Uterus (tissue), 4 donors: ENCODE data around the gene NDUFB10. TPM values are rescaled to one million over a fixed set of nuclear protein-coding genes. Genes with fewer than 3 reads are reported as not detected.

Experiments used
- DNase-seq, 2 donors: peaks; one replicate each; pipeline ENCODE4 v3.0.0-alpha.2; 2019 to 2020
- H3K27ac ChIP-seq, 2 donors: fragments of 200-600 bp; sonication (generic); 1 replicate in 1 of 2; 2 replicates in 1 of 2; pipeline ENCODE4 v1.5.1; 2016 to 2018
- H3K27me3 ChIP-seq, 2 donors: fragments of 200-600 bp; sonication (generic); one replicate each; pipeline ENCODE4 v1.5.1; 2018 to 2019; ENCODE audit warnings: control low read depth in 1 of 2
- H3K36me3 ChIP-seq, 2 donors: fragments of 200-600 bp; sonication (generic); one replicate each; pipeline ENCODE4 v1.5.1; 2019; ENCODE audit warnings: control low read depth in 1 of 2
- H3K4me1 ChIP-seq, 2 donors: fragments of 200-600 bp; sonication (generic); one replicate each; pipeline ENCODE4 v1.5.1; 2018 to 2019; ENCODE audit warnings: control low read depth in 1 of 2
- H3K4me3 ChIP-seq, 2 donors: fragments of 200-600 bp; sonication (generic); 1 replicate in 1 of 2; 2 replicates in 1 of 2; pipeline ENCODE4 v1.5.1; 2018 to 2019; ENCODE audit warnings: mild to moderate bottlenecking in 1 of 2
- H3K9me3 ChIP-seq, 2 donors: fragments of 200-600 bp; sonication (generic); one replicate each; pipeline ENCODE4 v1.5.1; 2019; ENCODE audit warnings: control low read depth in 1 of 2
- POLR2A ChIP-seq, 2 donors: fragments of 450-650 bp; IDR thresholded peaks; one replicate each; pipeline ENCODE4 v1.6.1; 2016; ENCODE audit warnings: antibody characterized with exemption in 2 of 2, mild to moderate bottlenecking in 1 of 2, moderate library complexity in 1 of 2
- intact Hi-C: fragments of 100-400 bp; cut with DNase I; formaldehyde crosslinking; loops from one replicate; pipeline ENCODE4 v1.15.1; 2023; ENCODE audit warnings: low total_unique reads
- total RNA-seq, 4 donors: library from RNA; depleted of rRNA in 3 of 4; stranded (reverse); fragments of >200 nt in 3 of 4; gene quantifications; one replicate each; pipeline versions ENCODE4 v1.1.0 to v1.2.4, GENCODE V29; 2014 to 2023
- TF ChIP-seq, protein P1 (sequence below), 4 experiments: fragments of 200-600 bp in 2 of 4; fragments of 450-650 bp in 2 of 4; sonication (generic) in 2 of 4; IDR thresholded peaks; one replicate each; pipeline ENCODE4 v1.5.1; 2016 to 2019; ENCODE audit warnings: antibody characterized with exemption in 4 of 4, mild to moderate bottlenecking in 2 of 4, moderate library complexity in 1 of 4
- donor health status: DM: yes; HTN: yes; CAD: no.

The NDUFB10 gene
- total RNA-seq, 4 donors from 2014 or later: 50.1 to 532 (median 78.0) TPM

DNA sequence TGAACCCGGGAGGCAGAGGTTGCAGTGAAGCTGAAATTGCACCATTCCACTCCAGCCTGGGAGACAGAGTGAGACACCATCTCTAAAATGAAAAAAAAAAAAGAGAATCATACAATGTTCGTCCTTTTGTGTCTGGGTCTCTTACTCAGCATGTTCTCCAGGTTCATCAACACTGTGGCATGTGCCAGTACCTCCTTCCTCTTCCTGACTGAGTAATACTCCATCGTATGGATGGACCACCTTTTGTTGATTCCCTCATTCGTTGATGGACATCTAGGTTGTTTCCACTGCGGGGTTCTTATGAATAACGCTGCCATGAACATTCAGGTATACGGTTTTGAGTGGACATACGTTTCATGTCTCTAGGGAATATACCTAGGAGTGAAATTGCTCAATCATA lies 37.0 kb upstream of the NDUFB10 start:
- no peak overlapping the region for H3K27ac ChIP-seq
- no peak for DNase-seq
- intact Hi-C loops: no loop called here
- H3K4me1 ChIP-seq: peaks cover 0 to 7% of the 10 kb centered on the region in 2 donors
- TF ChIP-seq POLR2A (IDR thresholded peaks at IDR 0.05): no peak
- TF ChIP-seq, protein P1, sequence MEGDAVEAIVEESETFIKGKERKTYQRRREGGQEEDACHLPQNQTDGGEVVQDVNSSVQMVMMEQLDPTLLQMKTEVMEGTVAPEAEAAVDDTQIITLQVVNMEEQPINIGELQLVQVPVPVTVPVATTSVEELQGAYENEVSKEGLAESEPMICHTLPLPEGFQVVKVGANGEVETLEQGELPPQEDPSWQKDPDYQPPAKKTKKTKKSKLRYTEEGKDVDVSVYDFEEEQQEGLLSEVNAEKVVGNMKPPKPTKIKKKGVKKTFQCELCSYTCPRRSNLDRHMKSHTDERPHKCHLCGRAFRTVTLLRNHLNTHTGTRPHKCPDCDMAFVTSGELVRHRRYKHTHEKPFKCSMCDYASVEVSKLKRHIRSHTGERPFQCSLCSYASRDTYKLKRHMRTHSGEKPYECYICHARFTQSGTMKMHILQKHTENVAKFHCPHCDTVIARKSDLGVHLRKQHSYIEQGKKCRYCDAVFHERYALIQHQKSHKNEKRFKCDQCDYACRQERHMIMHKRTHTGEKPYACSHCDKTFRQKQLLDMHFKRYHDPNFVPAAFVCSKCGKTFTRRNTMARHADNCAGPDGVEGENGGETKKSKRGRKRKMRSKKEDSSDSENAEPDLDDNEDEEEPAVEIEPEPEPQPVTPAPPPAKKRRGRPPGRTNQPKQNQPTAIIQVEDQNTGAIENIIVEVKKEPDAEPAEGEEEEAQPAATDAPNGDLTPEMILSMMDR (IDR thresholded peaks at IDR 0.05): no peak
- H3K36me3 ChIP-seq: no peaks in the 10 kb centered on the region
- H3K9me3 ChIP-seq: no peaks in the 10 kb centered on the region
- peaks cover 0 to 12% of the 10 kb centered on the region in 2 donors for H3K27me3 ChIP-seq
- no peak overlapping the region for H3K4me3 ChIP-seq

DNA sequence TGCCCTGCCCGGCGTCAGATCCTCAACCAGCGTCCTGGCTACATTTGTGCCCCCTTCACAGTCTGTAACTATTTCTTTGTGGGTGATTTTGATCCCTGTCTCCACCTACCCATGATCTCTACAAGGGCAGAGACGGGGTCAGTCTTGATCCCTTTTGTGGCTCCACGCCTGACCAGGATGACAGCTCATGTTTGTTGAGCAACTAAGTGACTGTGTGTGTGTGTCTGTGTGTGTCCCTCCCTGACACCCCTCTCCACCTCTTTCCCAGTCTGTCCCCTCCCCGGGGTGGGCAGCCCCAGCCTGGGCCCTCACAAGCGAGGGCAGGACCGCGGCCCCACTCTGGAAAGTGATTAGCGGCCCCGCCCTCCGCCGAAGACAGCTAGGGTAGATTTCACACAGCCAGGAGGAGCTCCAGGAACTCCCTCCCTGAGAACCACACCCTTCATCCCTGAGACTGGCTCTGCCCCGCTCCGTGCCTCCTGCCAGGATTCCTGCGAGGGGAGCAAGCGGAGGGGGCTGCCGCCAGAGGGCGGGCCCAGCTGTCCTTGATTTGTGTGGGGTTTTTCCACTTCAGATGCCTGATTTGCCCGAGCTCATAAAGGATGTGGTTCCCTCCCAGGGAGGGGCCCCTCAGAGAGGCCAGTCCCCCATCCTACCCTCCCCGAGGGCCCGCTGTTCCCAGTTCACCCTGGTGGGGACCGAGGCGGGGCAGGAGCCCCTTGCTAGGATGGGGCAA lies 35.9 kb upstream of the NDUFB10 start:
- no peak overlapping the region for H3K4me3 ChIP-seq
- intact Hi-C loops: no loop called here
- peak in 1 of 2 donors; percentile 46 for DNase-seq
- H3K4me1 ChIP-seq: peaks cover 0 to 3% of the 10 kb centered on the region in 2 donors
- H3K27ac ChIP-seq: no peak overlapping the region
- H3K27me3 ChIP-seq: peaks cover 0 to 12% of the 10 kb centered on the region in 2 donors
- H3K9me3 ChIP-seq: no peaks in the 10 kb centered on the region
- no peak for TF ChIP-seq POLR2A (IDR thresholded peaks at IDR 0.05)
- TF ChIP-seq, protein P1 (IDR thresholded peaks at IDR 0.05): peak in 1 of 4 experiments; percentile 8
- no peaks in the 10 kb centered on the region for H3K36me3 ChIP-seq

DNA sequence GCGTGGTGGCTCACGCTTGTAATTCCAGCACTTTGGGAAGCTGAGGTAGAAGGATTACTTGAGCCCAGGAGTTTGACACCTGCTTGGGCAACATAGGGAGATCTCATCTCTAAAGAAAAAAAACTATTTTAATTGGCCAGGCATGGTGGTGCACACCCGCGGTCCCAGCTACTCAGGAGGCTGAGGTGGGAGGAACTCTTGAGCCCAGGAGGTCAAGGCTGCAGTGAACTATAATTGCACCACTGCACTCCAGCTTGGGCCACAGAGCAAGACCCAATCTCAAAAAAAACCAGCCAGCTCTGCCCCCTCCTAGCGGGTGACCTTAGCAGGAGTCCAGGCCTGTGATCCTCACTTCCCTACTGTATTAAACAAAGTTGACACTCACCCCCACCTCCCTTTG lies 35.2 kb upstream of the NDUFB10 start:
- Histone ChIP-seq H3K27ac (no peak overlapping the region), H3K9me3 (no peaks in the 10 kb centered on the region), H3K4me1 (no peaks in the 10 kb centered on the region), H3K4me3 (no peak overlapping the region), H3K27me3 (peaks cover 0 to 6% of the 10 kb centered on the region in 2 donors), H3K36me3 (no peaks in the 10 kb centered on the region)
- intact Hi-C loops: no loop called here
- TF ChIP-seq POLR2A (IDR thresholded peaks at IDR 0.05): no peak
- TF ChIP-seq, protein P1 (IDR thresholded peaks at IDR 0.05): no peak
- no peak for DNase-seq

DNA sequence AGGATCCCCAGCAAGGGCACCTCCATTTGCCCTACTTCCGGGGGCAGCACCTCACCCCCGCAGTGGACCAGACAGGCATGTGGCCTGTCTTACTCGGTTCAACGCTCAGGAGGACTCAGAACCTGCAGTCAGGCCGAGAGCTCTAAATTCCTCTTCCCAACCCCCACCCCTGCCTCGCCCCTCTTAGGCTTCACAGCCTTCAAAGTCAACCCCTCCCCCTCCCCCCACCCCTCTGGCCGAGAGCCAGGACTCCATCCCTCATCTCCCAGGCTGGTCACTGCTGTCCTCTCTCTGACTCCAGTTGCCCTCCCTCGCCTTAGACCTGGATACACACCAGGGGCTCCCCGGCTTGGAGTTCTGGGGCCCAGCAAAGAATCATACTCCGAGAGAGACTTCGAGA lies 33.1 kb upstream of the NDUFB10 start:
- no peak for TF ChIP-seq POLR2A (IDR thresholded peaks at IDR 0.05)
- TF ChIP-seq, protein P1 (IDR thresholded peaks at IDR 0.05): no peak
- H3K27me3 ChIP-seq: no peaks in the 10 kb centered on the region
- DNase-seq: no peak
- H3K27ac ChIP-seq: no peak overlapping the region
- no peak overlapping the region for H3K4me3 ChIP-seq
- no peaks in the 10 kb centered on the region for H3K4me1 ChIP-seq
- no peaks in the 10 kb centered on the region for H3K9me3 ChIP-seq
- no peaks in the 10 kb centered on the region for H3K36me3 ChIP-seq
- intact Hi-C loops: no loop called here

DNA sequence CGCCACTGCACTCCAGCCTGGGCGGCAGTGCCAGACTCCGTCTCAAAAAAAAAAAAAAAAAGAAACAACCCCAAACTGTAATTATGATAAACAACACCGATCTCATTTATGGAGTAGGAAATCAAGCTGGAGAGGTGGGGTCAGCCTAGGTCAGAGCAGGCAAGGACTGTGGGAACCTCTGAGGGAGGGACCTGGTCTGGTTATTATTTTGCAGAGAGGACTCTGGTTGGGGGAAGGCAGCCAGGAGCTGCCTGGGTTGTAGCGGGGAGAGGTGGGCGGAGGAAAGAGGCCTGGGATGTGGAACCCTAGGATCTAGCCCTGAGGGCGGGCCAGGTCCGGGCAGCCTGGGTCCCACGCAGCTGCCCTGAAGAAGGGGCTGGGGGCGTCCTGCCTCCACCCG lies 30.2 kb upstream of the NDUFB10 start:
- TF ChIP-seq, protein P1 (IDR thresholded peaks at IDR 0.05): no peak
- TF ChIP-seq POLR2A (IDR thresholded peaks at IDR 0.05): no peak
- Histone ChIP-seq H3K4me3 (peak overlapping the region; percentile 50 to 67), H3K36me3 (no peaks in the 10 kb centered on the region), H3K4me1 (no peaks in the 10 kb centered on the region), H3K9me3 (no peaks in the 10 kb centered on the region), H3K27ac (peak overlapping the region; percentile 58 to 80), H3K27me3 (no peaks in the 10 kb centered on the region)
- DNase-seq: peak in 1 of 2 donors; percentile 47
- intact Hi-C loops: no loop called here
